Measurements from ENCODE around the gene SSBP4. TPM values are rescaled to one million over a fixed set of nuclear protein-coding genes. Genes with fewer than 3 reads are reported as not detected.

Gene SSBP4
- total and polyA plus RNA-seq, 4 donors, result 31.7 to 95.3 (median 72.4) TPM

GRCh38 chr19:18408053-18408476, 11.1 kb upstream of the SSBP4 start:
- Histone ChIP-seq H3K27me3 (ENCODE audit: control insufficient read depth in 3 of 3, insufficient read depth in 3 of 3, low read length in 2 of 3) (no peaks in the 10 kb centered on the region), H3K4me1 (ENCODE audit: control insufficient read depth in 5 of 5, insufficient read depth in 5 of 5, low read length in 5 of 5) (no peaks in the 10 kb centered on the region), H3K27ac (ENCODE audit: low read depth in 1 of 2, low read length in 1 of 2) (no peak overlapping the region), H3K9ac (ENCODE audit: insufficient read depth in 1 of 2, low read length in 2 of 2) (no peak overlapping the region), H3K4me3 (no peak overlapping the region), H3K9me3 (ENCODE audit: control insufficient read depth in 4 of 4, insufficient read depth in 3 of 4, low read length in 3 of 4) (no peaks in the 10 kb centered on the region), H3K36me3 (ENCODE audit: control insufficient read depth in 4 of 4, insufficient read depth in 4 of 4, low read length in 4 of 4) (no peaks in the 10 kb centered on the region)
- 52 to 63% methylated on average over 10 of the region's 10 CpGs for WGBS, 2 donors
- TF ChIP-seq CTCF (IDR thresholded peaks at IDR 0.05; ENCODE audit: control extremely low read depth, extremely low read depth), result no peak
- ATAC-seq (ENCODE audit: insufficient read depth, low FRiP score), result peak; percentile 30
- DNase-seq, result no peak

DNA sequence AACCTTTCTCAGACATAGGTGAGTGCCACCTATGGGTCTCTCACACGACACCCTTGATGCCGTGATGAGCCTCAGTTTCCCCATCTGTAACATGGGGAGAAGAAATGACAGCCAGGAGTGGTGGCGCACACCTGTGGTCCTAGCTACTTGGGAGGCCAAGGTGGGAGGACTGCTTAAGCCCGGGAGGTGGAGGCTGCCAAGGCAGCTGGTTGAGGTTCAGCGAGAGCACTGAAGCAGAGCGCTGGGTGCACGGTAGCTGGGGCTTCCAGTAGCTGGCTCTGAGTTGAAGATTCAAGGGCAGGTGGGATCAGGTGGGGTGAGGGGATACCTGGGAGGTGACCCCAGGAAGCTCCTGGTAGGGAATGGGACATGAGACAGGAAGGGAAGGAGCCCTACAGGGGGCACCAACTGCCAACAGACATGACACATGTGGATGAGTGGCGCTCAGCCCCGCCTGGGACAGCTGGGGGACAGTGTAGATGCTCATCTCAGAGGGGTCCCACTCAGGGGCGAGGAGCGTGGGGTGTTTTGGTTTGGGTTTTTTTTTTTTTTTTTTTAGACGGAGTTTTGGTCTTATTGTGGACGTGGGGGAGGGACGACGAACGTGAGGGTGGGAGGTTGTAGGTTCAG, 6.5 kb upstream of the SSBP4 start:
- Histone ChIP-seq H3K9me3 (ENCODE audit: control insufficient read depth in 4 of 4, insufficient read depth in 3 of 4, low read length in 3 of 4) (no peaks in the 10 kb centered on the region), H3K4me1 (ENCODE audit: control insufficient read depth in 5 of 5, insufficient read depth in 5 of 5, low read length in 5 of 5) (peaks cover 0 to 31% (median 23%) of the 10 kb centered on the region in 5 donors), H3K9ac (ENCODE audit: insufficient read depth in 1 of 2, low read length in 2 of 2) (no peak overlapping the region), H3K27me3 (ENCODE audit: control insufficient read depth in 3 of 3, insufficient read depth in 3 of 3, low read length in 2 of 3) (no peaks in the 10 kb centered on the region), H3K36me3 (ENCODE audit: control insufficient read depth in 4 of 4, insufficient read depth in 4 of 4, low read length in 4 of 4) (no peaks in the 10 kb centered on the region), H3K27ac (ENCODE audit: low read depth in 1 of 2, low read length in 1 of 2) (no peak overlapping the region), H3K4me3 (no peak overlapping the region)
- no peak for ATAC-seq (ENCODE audit: insufficient read depth, low FRiP score)
- no peak for TF ChIP-seq CTCF (IDR thresholded peaks at IDR 0.05; ENCODE audit: control extremely low read depth, extremely low read depth)
- DNase-seq, result no peak
- 81% methylated on average over 16 of the region's 16 CpGs for WGBS, 2 donors

DNA sequence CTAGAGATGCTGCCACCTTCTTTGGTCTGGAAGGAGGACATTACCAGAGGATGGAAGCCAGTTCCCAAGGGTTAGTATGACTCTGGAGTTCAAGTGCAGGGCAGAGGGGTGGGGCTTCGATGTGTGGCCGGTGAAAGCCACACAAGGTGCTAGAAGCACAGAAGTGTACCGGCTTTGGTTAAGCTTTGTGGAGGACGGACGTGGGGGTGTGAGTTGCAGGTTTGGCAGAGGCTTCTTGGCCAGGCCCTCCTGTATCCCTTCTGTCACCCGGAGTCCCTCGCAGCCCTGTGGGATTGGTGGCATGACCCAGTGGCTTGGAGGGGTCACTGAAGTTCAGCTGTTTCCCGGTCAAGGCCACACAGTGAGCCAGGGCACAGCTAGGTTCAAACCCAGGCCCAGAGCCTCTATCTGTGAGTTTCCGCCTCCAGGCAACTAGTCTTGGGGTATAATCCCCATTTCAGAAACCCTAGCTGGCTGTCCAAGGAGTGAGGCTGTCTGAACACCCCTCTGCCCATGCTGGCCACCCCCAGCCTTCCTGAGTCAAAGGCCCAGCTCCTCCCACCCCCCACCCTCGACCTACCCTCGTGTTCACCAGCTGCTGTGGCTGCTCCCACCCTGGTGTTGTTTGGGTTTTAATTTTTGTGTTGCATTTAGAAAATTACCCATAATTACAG, 4.6 kb upstream of the SSBP4 start:
- Histone ChIP-seq H3K9ac (ENCODE audit: insufficient read depth in 1 of 2, low read length in 2 of 2) (peak overlapping the region in 1 of 2 donors; percentile 70), H3K4me1 (ENCODE audit: control insufficient read depth in 5 of 5, insufficient read depth in 5 of 5, low read length in 5 of 5) (peaks cover 0 to 44% (median 33%) of the 10 kb centered on the region in 5 donors), H3K9me3 (ENCODE audit: control insufficient read depth in 4 of 4, insufficient read depth in 3 of 4, low read length in 3 of 4) (no peaks in the 10 kb centered on the region), H3K36me3 (ENCODE audit: control insufficient read depth in 4 of 4, insufficient read depth in 4 of 4, low read length in 4 of 4) (no peaks in the 10 kb centered on the region), H3K4me3 (no peak overlapping the region), H3K27ac (ENCODE audit: low read depth in 1 of 2, low read length in 1 of 2) (peak overlapping the region; percentile 68 to 89), H3K27me3 (ENCODE audit: control insufficient read depth in 3 of 3, insufficient read depth in 3 of 3, low read length in 2 of 3) (no peaks in the 10 kb centered on the region)
- DNase-seq (peak in 2 of 3 donors; percentile 52 to 57), ATAC-seq (ENCODE audit: insufficient read depth, low FRiP score) (no peak)
- TF ChIP-seq CTCF (IDR thresholded peaks at IDR 0.05; ENCODE audit: control extremely low read depth, extremely low read depth), result no peak
- WGBS, 2 donors, result 13 to 18% methylated on average over 11 of the region's 11 CpGs
